Measurements from ENCODE around the gene MBOAT7. TPM values are rescaled to one million over a fixed set of nuclear protein-coding genes. Genes with fewer than 3 reads are reported as not detected.

The MBOAT7 gene
- total and polyA plus RNA-seq, 2 donors from 2014 or later = 41.6 to 64.4 TPM

- Histone ChIP-seq H3K27me3 (ENCODE audit: control insufficient read depth, insufficient read depth, low read length) (no peaks in the 10 kb centered on the region), H3K36me3 (ENCODE audit: control insufficient read depth in 2 of 3, insufficient read depth in 3 of 3, low read length in 3 of 3) (peaks cover 2 to 8% (median 4%) of the 10 kb centered on the region in 3 donors), H3K9me3 (ENCODE audit: control insufficient read depth in 2 of 3, insufficient read depth in 1 of 3, low read length in 3 of 3) (no peaks in the 10 kb centered on the region), H3K27ac (ENCODE audit: low read depth in 2 of 2, low read length in 2 of 2) (peak overlapping the region; percentile 100), H3K4me1 (ENCODE audit: control insufficient read depth in 2 of 3, insufficient read depth in 2 of 3, low read depth in 1 of 3, low read length in 3 of 3) (peaks cover 0 to 15% (median 13%) of the 10 kb centered on the region in 3 donors), H3K4me3 (ENCODE audit: low read length in 3 of 3) (peak overlapping the region; percentile 53 to 79 (median 68)), H3K9ac (ENCODE audit: low read length in 3 of 3) (peak overlapping the region; percentile 23 to 77 (median 68))
- intact Hi-C loops (cut with DNase I) = no loop called here
- FAIRE-seq = no peak
- TF ChIP-seq, protein P1, sequence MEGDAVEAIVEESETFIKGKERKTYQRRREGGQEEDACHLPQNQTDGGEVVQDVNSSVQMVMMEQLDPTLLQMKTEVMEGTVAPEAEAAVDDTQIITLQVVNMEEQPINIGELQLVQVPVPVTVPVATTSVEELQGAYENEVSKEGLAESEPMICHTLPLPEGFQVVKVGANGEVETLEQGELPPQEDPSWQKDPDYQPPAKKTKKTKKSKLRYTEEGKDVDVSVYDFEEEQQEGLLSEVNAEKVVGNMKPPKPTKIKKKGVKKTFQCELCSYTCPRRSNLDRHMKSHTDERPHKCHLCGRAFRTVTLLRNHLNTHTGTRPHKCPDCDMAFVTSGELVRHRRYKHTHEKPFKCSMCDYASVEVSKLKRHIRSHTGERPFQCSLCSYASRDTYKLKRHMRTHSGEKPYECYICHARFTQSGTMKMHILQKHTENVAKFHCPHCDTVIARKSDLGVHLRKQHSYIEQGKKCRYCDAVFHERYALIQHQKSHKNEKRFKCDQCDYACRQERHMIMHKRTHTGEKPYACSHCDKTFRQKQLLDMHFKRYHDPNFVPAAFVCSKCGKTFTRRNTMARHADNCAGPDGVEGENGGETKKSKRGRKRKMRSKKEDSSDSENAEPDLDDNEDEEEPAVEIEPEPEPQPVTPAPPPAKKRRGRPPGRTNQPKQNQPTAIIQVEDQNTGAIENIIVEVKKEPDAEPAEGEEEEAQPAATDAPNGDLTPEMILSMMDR (IDR thresholded peaks at IDR 0.05; ENCODE audit: borderline replicate concordance, extremely low read depth, insufficient read depth) = no peak
- DNase-seq = peak in 2 of 5 donors; percentile 47 to 81
Measured at GRCh38 chr19:54191811-54192453, 2.6 kb upstream of the MBOAT7 start.

DNA sequence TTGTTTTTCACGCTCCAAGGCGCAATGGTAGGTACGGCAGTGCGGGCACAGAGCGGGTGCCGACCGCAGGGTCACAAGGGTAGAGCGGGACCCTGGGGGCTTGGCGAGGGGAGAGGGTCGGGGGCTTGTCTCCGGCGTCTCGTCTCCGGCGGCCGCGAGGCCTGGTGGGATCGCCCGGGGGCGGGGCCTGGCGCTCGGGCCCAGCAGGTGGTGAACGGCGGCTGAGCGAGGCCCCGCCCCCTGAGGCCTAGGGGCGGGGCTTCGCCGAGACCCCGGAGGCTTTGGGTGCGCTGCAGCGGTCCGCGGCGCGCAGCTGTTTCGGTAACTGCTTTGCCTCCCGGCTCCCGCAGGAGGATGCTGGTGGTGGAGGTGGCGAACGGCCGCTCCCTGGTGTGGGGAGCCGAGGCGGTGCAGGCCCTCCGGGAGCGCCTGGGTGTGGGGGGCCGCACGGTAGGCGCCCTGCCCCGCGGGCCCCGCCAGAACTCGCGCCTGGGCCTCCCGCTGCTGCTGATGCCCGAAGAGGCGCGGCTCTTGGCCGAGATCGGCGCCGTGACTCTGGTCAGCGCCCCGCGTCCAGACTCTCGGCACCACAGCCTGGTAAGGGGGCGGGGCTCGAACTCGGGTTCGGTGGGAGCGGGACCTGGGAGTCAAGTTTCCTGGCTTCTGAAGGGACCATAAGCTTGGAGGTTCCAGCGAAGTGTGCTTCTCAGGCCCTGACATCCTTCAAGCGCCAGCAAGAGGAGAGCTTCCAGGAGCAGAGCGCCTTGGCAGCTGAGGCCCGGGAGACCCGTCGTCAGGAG is 1.8 kb upstream of the MBOAT7 start, which contains the start of gene TSEN34:
TSS of gene TSEN34 (plus strand) at position 298 of the 800 bp plus-strand sequence. CDS start at position 355, 57 bp downstream.
- FAIRE-seq (no peak), DNase-seq (peak in 3 of 5 donors; percentile 92 to 96 (median 96))
- peaks cover 0 to 15% (median 13%) of the 10 kb centered on the region in 3 donors for H3K4me1 ChIP-seq (ENCODE audit: control insufficient read depth in 2 of 3, insufficient read depth in 2 of 3, low read depth in 1 of 3, low read length in 3 of 3)
- H3K27me3 ChIP-seq (ENCODE audit: control insufficient read depth, insufficient read depth, low read length) = no peaks in the 10 kb centered on the region
- intact Hi-C loops (cut with DNase I) = no loop called here
- peak within 1 kb of the TSS; percentile 100 for H3K27ac ChIP-seq (ENCODE audit: low read depth in 2 of 2, low read length in 2 of 2)
- no peaks in the 10 kb centered on the region for H3K9me3 ChIP-seq (ENCODE audit: control insufficient read depth in 2 of 3, insufficient read depth in 1 of 3, low read length in 3 of 3)
- peak within 1 kb of the TSS; percentile 70 to 78 (median 77) for H3K9ac ChIP-seq (ENCODE audit: low read length in 3 of 3)
- H3K4me3 ChIP-seq (ENCODE audit: low read length in 3 of 3) = peak within 1 kb of the TSS; percentile 79 to 85 (median 84)
- peaks cover 2 to 8% (median 4%) of the 10 kb centered on the region in 3 donors for H3K36me3 ChIP-seq (ENCODE audit: control insufficient read depth in 2 of 3, insufficient read depth in 3 of 3, low read length in 3 of 3)
- TF ChIP-seq, protein P1 (IDR thresholded peaks at IDR 0.05; ENCODE audit: borderline replicate concordance, extremely low read depth, insufficient read depth) = no peak

GRCh38 chr19:54190503-54191010 is 1.2 kb upstream of the MBOAT7 start:
- intact Hi-C loops (cut with DNase I) = no loop called here
- peak; percentile 97 for FAIRE-seq

More at GRCh38 chr19:54190503-54191010, 1.2 kb upstream of the MBOAT7 start:
- no peaks in the 10 kb centered on the region for H3K27me3 ChIP-seq (ENCODE audit: control insufficient read depth, insufficient read depth, low read length)
- peak; percentile 100 for DNase-seq
- H3K4me1 ChIP-seq (ENCODE audit: control insufficient read depth in 2 of 3, insufficient read depth in 2 of 3, low read depth in 1 of 3, low read length in 3 of 3) = peaks cover 0 to 15% (median 13%) of the 10 kb centered on the region in 3 donors
- peaks cover 2 to 8% (median 4%) of the 10 kb centered on the region in 3 donors for H3K36me3 ChIP-seq (ENCODE audit: control insufficient read depth in 2 of 3, insufficient read depth in 3 of 3, low read length in 3 of 3)
- peak overlapping the region; percentile 100 for H3K27ac ChIP-seq (ENCODE audit: low read depth in 2 of 2, low read length in 2 of 2)
- no peaks in the 10 kb centered on the region for H3K9me3 ChIP-seq (ENCODE audit: control insufficient read depth in 2 of 3, insufficient read depth in 1 of 3, low read length in 3 of 3)
- peak overlapping the region; percentile 79 to 85 (median 84) for H3K4me3 ChIP-seq (ENCODE audit: low read length in 3 of 3)
- H3K9ac ChIP-seq (ENCODE audit: low read length in 3 of 3) = peak overlapping the region; percentile 70 to 78 (median 77)
- TF ChIP-seq, protein P1 (IDR thresholded peaks at IDR 0.05; ENCODE audit: borderline replicate concordance, extremely low read depth, insufficient read depth) = no peak

Data from kidney (tissue), 14 donors.